Fibroblast of the conjunctiva (primary cell): Measurements from ENCODE around the gene OR10G3.
A peak's percentile ranks its signal among the peaks of the same experiment; 100 is the strongest.
"Not testable (repeated sequence)": the region's sequence is repeated elsewhere in the genome, so short reads cannot be mapped to it uniquely, and the experiment has no call there.

Experiments
- DNase-seq: peaks from one replicate; pipeline ENCODE4 v3.0.0-alpha.2; 2010; ENCODE audit warnings: low read depth

OR10G3 gene, protein sequence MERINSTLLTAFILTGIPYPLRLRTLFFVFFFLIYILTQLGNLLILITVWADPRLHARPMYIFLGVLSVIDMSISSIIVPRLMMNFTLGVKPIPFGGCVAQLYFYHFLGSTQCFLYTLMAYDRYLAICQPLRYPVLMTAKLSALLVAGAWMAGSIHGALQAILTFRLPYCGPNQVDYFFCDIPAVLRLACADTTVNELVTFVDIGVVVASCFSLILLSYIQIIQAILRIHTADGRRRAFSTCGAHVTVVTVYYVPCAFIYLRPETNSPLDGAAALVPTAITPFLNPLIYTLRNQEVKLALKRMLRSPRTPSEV

DNA sequence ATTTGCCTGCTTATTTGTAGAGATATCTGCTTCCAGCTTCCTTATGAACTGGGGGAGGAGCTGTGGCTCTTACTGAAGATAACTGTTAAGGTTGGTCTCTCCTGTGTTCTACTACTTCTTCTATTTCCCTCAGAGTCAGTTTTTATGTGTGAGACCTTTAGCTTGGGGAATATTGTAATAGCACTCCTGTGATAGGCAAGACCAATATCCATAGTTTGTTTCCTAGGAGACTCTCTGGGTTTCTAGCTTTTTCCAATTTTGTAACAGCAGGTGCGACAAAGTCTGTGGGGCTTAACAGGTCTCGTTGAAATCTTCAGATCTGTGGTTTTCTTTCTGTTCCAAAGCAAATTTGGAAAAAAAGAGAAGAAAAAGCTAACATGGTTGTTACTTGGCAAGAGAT, at the start of gene OR10G3:
Gene OR10G3, minus strand, starts transcription at position 101 of the 400 bp plus-strand sequence. CDS start 9,332 bp downstream, outside the sequence.
- DNase-seq, result no peak

DNA sequence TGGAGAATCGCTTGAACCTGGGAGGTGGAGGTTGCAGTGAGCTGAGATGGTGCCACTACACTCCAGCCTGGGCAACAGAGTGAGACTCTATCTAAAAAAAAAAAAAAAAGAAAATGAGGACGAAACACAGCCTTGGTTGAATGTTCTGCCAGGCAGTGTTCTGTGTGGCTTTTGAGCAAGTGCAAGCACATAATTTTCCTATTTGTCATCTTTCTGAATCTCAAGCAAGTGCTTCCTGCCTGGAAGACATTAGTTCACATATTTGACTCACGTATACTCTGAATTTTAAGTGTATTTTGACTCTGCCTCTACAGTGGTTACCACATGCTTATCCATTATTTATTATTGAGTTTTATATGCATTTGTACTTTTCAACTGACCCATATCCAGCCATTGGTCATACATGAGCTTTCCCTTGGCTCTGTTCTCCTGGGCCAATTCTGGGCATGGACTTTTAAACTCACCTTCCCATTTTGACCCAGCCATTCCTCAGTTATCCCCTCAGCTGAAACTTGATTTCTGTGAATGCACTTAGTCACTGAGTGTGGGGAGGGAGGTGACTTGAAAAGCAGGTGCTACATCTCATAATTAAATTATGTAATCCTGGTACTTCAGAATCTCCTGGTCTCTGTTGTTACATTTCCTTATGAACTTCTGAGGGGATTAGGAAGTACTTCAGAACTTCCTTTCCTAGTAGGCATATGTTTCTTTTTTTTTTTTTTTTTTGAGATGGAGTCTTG, 46.8 kb upstream of the OR10G3 start:
- DNase-seq, result no peak

DNA sequence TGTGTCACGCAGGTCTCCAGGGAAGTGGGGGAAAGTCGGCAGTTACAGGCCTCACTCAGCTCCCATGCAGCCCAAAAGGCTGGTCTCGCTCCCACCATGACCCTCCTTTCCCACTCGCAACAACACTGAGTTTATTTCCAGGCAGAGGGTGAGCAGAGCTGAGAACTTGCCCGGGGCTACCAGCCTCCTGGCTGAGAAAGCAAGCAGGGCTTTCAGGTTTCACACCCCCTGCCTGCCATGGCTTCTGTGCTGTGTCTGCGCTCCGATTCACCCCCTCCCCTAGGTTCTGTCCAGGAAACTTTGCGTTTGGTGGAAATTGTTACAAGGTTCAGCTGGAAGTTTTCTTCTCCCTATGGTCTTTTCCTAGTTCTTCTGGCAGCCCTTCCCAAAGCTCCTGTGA, 37.7 kb upstream of the OR10G3 start:
- DNase-seq, result no peak

DNA sequence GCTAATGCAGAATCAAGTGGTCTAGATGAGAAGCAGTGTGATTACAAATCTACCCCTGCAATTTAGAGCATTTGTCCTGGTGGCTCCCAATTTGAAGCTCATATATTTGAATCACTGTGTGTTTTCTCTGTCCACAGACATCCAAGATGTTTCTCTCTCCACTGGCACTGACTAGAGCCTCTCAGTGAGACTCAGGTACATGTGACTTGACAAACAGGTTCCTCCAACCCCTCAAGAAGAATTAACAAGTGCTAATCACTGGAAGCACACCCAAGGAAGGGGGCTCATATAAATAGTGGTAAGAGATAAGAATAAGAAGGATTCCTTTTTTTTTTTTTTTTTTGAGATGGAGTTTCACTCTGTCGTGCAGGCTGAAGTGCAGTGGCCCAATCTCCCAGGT, 34.4 kb upstream of the OR10G3 start:
- DNase-seq, result no peak

DNA sequence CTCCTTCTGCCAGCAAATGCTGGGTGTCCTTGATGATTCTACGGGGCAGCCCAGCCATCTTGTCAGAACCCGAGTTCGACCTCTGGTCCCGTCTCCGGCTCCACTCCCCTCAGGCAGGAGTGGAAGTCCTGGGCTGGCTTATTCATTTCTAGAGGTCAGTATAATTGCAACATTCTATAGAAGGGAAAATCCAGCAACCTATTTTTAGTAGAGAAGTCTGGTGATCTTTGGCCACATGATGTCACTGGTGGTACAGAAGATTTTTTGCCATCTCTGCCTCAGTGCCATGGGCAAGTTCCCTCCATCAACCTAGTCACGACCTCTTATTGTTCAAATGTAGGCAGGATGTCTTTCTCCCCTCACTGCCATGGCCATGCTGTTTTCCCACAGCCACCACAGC, 32.4 kb upstream of the OR10G3 start:
- DNase-seq, result no peak

DNA sequence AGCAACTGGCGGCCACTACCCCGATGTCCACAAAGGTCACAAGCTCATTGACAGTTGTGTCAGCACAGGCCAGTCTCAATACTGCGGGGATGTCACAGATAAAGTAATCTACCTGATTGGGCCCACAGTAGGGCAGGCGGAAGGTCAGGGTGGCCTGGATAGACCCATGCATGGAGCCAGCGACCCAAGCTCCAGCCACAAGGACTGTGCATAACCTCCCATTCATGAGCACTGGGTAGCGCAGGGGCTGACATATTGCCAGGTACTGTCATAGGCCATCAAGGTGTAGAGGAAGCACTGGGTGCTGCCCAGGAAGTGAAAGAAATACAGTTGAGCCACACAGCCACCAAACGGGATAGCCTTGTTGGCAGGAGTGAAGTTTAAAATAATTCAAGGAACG, 22.3 kb upstream of the OR10G3 start:
- not testable (repeated sequence) for DNase-seq

DNA sequence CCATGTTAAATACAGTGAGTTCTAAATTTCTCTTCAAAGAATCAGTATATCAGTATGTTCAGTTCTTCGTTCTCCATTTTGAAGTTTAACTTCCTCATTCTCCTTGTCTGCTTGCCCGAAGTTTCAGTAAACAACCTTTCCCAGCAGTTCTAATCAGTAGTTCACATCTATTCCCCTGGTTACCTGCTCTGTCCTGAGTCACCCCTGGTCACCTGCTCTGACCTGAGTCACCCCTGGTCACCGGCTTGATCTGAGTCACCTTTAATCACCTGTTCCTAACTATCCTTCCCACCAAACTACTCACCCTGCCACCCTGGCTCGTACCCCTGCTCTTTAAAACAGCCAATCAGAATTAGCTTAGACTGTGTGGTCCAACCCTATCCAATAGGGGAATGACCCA, 9.4 kb upstream of the OR10G3 start:
- DNase-seq, result no peak

DNA sequence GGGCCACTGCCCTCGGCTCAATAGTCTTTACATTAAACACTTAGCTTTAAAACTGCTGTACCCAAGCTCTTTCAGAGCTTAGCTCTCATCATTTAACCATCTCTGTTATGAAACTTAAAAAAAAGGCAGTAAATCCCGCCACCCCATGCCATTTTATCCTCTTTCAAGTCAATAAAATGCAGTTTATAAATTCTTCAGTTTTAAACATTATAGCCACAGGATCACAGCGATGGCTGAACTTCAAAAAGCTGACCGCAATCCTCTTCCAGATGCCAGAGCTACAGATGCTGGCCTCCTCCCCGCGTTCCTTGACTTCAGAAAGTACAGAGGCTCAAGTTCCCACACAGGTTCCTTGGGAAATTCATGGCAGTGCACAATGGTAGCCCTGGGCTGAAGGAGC, 4.2 kb downstream of the OR10G3 start:
- no peak for DNase-seq

DNA sequence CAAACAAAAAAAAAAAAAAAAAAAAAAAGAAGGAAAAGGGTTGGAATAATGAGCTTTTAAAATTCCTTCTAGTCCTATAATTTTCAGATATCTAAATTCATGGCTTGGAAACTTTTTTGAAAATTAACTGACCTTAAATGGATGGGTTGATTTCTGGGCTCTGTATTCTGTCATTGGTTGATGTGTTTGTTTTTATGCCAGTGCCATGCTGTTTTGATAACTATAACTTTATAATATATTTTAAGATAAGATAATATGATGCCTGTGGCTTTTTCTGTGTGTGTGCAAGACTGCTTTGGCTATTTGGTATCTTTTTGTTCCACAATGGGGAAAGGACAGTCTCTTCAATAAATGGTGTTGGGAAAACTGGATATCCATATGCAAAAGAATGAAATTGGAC, 7.3 kb downstream of the OR10G3 start:
- no peak for DNase-seq

DNA sequence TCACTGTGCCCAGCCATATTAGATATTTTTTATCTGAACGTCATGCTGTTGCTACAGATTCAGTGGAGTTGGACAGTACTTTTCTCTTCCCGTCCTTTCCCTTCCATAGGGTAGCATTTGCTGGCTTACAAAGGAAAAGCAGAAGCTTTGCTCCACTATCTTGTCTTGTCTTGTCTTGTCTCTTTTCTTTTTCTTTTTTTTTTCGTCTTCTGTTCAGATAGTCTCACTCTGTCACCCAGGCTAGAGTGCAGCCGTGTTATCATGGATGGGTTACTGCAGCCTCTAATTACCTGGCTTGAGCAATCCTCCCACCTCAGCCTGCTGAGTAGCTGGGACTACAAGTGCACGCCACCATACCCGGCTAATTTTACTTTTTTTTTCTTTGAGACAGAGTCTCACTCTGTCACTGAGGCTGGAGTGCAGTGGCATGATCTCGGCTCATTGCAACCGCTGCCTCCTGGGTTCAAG, 21.1 kb downstream of the OR10G3 start:
- no peak for DNase-seq

DNA sequence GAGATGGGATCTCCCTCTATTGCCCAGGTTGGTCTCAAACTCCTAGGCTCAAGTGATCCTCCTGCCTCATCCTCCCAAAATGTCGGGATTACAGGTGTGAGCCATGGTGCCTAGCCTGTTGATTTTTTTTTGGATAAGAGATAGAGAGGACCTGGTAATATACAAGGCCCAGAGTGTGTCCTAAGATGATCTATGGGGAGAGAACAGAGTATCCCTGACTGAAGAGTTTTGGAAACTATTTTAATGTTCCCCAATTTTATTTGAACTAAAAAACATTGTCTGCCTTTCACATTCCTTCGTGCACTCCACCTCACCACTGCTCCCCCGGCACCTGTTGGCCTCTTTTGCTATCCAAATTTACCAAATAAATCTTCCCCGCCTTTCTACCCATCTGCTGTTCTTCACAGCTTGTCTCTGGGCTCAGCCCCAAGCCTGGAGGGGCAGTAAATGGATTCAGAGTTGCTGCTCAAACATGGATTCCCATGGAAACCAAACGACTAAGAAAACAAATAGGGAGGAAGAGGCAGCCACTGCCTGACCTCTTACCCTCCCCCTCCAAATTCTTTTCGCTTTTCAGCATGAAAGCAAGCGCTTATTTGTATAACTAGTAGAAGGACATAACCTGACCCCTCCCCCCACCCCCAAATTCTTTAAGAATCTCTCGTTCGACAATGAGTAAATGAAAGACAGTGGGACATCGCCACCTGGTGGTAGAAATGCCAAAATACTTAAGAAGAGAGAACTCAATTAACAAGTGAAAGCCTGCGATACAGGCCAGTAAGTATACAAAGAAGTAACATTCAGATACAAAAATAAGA, 22.6 kb downstream of the OR10G3 start:
- DNase-seq, result peak; percentile 86

DNA sequence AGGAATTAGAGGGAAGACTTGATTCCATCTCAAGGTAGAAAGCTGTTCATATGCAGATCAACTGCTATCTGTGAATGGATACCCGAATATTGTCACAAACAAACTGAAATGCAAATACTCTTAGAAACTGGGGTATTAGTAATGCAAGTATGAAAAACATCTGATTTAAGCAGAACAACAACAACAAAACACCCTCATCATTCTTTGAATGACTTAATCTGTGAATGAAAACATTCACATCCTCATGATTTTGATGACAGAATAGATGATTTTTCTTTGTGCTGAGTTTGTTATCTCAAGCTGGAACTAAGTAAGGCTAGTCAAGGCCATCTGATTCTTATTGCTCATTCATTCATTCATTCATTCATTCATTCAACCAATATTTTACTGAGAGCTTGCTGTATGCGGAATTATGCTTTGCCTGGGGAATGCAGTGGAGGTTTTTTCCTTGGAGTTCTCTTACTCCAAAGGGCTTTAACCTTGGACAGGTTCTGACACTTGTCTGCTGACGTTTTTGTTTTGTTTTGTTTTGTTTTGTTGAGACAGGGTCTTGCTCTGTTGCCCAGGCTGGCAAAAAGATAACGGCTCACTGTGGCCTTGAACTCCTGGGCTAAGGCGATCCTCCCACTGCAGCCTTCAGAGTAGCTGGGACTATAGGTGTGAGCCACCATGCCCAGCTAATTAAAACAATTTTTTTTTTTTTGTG, 23.3 kb downstream of the OR10G3 start:
- no peak for DNase-seq

DNA sequence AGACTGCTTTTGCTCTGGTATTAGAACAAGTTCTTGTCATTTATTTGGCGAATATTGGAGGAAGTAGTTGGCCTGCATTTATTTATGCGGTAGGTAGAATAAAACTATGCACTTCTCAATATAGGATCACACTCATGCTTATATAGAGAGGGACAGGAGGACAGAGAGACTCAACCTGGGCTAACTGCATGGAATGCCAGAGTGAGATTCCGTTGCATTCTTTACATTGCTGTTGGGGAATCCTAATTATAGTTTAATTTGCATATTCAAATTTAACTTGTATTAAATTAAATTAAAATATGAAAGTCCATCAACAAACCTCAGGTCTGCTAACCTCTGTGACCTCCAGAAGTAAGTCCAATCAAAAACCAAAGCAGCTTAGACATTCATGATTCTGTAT, 26.6 kb downstream of the OR10G3 start:
- no peak for DNase-seq

DNA sequence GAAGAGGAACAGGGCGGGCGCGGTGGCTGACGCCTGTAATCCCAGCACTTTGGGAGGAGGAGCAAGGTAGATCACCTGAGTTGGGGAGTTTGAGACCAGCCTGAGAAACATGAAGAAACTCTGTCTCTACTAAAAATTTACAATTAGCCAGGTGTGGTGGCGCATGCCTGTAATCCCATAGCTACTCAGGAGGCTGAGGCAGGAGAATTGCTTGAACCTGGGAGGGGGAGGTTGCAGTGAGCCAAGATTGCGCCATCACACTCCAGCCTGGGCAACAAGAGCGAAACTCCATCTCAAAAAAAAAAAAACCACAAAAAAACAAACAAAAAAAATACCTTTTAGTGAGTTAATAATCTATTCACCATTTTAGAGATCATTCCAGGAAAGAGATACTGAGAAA, 35.3 kb downstream of the OR10G3 start:
- DNase-seq, result not testable (repeated sequence)

DNA sequence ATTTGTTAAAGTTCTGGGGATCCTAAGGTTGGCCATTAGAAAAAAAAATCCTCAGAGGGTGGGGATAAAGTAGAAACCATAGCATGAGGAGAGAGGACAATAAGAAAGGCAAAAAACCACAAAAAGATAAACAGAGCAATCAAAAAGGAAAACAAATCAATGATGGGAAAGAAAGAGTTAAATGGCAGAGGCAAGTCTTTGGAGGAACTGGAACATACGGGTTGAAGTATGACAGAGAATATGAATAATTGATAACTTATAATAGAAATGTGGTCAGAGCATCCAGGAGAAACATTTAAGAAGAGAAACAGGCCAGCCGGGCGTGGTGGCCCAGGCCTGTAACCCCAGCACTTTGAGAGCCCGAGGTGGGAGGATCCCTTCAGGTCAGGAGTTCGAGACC, 35.9 kb downstream of the OR10G3 start:
- no peak for DNase-seq

DNA sequence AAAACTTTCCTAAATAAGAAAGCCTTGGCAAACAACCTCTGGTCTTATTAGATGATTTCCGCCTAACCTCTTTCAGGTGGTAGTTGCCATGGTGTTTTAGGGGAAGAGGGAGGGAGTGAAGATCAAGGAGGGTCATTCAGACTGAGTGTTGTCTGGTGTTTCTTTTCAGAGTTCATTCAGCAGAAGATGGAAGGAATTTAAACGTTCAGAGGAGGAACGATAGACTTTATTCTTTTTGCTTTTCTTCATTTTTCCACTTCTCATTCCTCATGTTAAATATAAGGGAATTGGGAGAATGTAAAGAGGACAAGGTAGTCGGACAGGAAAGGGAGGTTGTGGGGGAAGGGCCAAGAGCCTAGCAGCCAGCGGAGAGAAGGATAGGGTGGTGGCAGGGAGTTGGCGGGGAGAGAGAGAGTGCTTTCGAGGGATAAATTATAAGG, 36.3 kb downstream of the OR10G3 start:
- DNase-seq, result no peak

DNA sequence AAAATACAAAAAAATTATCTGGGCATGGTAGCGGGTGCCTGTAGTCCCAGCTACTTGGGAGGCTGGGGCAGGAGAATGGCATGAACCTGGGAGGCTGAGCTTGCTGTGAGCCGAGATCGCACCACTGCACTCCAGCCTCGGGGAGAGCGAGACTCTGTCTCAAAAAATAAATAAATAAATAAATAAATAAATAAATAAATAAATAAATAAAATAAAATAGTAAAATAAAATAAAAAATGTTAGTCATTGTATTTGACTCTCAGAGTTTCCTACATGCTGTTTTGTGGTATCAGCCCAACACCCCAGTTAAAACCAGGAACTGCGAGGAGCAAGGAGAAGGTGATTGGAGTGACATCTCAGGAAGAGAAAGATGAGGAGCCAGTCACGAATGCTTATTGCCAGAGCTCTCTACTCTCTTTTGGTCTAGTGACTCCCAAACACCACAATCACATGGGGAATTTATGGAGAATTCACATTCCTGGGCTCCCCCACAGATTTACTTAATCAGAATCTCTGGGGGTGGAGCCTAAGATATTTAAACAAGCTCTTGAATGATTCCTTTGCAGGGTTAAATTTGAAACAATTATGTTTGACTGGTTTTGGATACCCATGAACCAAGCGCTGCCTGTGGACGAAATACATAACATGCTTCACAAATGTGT, 38.3 kb downstream of the OR10G3 start:
- no peak for DNase-seq

DNA sequence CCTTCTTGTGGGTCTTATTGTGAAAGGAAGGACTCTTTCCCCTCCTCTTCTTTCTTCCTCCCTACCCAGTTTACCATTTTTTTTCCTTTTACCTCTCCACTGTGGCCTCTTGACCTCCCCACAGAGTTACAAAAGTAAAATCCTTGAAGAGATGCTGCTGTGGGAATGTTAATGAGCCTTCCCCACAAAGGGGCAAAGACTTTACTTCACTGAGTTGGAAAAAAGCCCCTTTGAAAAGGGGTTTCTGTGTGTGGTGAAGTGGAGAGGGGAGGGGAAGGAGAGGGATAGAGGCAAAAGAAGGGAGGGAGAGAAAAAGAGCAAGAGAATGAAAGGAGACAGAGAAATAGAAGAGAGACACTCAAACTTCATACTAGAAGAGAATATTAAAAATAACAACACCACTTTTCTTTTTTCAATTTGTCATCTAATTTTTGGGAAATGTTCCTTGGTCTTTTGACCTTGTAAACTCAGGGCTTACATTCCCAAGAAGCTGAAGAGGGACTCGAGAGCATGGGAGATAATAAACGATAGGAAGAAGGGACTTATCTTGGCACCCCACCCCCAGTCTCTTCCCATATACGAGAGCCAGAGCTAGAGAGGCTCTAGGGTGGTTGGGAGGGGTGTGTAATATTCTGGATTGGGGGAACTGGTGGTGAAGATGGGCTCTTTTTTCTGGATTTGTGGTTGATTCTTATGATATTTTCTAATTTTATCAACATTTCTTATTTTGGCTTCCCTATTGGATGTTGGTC, 40.5 kb downstream of the OR10G3 start:
- no peak for DNase-seq

DNA sequence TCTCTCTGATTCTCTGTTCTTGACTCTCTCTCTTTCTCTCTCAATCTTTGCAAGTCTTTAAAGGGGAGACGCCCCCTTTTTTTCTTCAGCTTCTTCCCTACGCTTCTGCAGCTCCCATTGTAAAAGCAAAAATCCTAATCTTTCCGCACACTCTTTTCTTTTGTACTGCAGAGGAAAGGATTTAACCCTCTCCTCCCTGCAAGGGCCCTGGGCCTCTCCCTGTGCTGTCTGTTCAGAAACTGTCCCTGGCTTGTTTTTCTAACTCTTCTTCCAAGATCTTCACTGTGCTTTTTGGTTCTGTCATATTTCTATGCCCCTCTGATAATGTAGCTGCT, 42.8 kb downstream of the OR10G3 start:
- DNase-seq, result no peak

DNA sequence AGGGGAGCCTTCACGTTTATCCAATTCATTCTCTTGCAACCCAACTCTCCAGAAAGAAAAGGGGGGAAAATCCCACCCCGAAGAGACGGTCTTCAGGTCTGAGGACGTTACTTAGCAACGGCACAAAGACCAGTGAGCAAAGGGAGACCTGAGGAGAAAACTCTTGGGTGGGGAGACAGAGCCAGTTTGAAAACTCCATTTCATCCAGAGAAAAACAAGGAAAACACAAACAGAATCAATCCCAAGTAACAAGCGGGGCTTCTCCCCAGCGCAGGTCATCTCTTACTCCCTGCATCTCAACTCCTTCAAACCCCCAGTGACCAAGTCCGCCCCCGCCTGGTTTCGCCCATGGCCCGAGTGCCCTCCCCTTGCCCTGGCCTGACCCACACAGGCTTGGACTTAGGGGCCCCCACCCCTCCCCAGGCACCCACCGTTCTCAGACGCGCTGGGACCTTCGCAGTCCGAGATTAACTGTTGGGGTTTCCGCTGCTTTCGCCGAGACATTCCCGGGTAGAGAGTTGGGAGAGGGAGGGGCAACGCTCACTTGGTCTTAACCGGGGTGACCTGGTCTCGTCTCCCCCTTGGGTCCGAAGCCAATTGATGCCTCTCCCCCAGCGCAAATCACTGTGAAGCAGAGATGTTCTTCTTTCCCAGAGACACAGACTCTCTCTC, 43.3 kb downstream of the OR10G3 start:
- DNase-seq, result no peak
